ENCODE results near the gene PPM1E.

The PPM1E gene

DNA sequence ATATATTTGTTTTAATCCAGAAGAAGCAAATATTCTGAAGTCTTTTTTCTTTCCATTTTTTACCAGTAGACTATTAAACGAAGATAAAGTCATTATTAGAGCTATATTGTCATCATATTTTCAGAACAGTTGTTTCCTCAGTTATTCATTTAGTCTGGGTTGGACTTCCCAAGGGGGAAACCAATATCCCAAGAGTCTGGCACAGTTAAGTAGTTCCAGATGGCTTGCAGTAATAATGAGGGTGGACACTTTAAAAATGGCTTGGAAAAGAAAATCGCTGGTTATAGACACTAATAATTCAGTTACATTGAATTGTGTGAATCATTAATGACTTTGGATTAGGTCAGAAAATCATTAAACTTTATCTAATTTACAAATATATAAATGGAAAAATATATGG lies 3.9 kb downstream of the PPM1E start:
- Histone ChIP-seq H4K8ac (ENCODE audit: low read depth, low read length) (no peak overlapping the region), H3K79me1 (ENCODE audit: low read length) (no peaks in the 10 kb centered on the region), H2AFZ (ENCODE audit: insufficient read depth, low read length, poor library complexity) (no peak overlapping the region), H2BK5ac (ENCODE audit: low read depth, low read length, poor library complexity) (no peak overlapping the region), H2AK5ac (ENCODE audit: low read length) (no peak overlapping the region), H3K4me2 (ENCODE audit: low read length) (no peak overlapping the region), H3K27me3 (ENCODE audit: insufficient read depth, low read length) (peaks cover 17% of the 10 kb centered on the region), H3K18ac (ENCODE audit: low read length) (no peak overlapping the region), H3K9ac (ENCODE audit: low read length) (no peak overlapping the region), H3K4me1 (ENCODE audit: control insufficient read depth in 1 of 2, insufficient read depth in 2 of 2, low read length in 2 of 2) (peaks cover 0 to 8% of the 10 kb centered on the region in 2 experiments), H3K4me3 (ENCODE audit: low read depth, low read length) (no peak overlapping the region), H3K36me3 (ENCODE audit: control insufficient read depth in 1 of 2, insufficient read depth in 2 of 2, low read length in 2 of 2) (no peaks in the 10 kb centered on the region), H3K27ac (ENCODE audit: low read depth, low read length) (no peak overlapping the region), H2BK12ac (ENCODE audit: low read length) (no peak overlapping the region), H3K79me2 (ENCODE audit: control insufficient read depth, insufficient read depth, low read length, poor library complexity) (no peaks in the 10 kb centered on the region), H2BK120ac (ENCODE audit: insufficient read depth, low read length, poor library complexity) (no peak overlapping the region), H3K14ac (ENCODE audit: low read length) (no peak overlapping the region), H4K12ac (ENCODE audit: low read depth, low read length) (no peak overlapping the region), H4K91ac (ENCODE audit: low read depth, low read length) (no peak overlapping the region), H3K4ac (ENCODE audit: low read depth, low read length) (no peak overlapping the region), H3K9me3 (ENCODE audit: insufficient read depth, low read depth, low read length) (no peaks in the 10 kb centered on the region), H3K23ac (ENCODE audit: low read length) (no peak overlapping the region)
- DNase-seq = no peak
- no CpG with 5 or more reads among the region's 2 CpGs for WGBS (ENCODE audit: extremely low coverage, insufficient coverage, insufficient read length)

- no peak overlapping the region for H3K4me2 ChIP-seq (ENCODE audit: low read length)
- H3K4ac ChIP-seq (ENCODE audit: low read depth, low read length) = no peak overlapping the region
- no peaks in the 10 kb centered on the region for H3K9me3 ChIP-seq (ENCODE audit: insufficient read depth, low read depth, low read length)
- no peak overlapping the region for H3K18ac ChIP-seq (ENCODE audit: low read length)
- no peak overlapping the region for H4K8ac ChIP-seq (ENCODE audit: low read depth, low read length)
- DNase-seq = no peak
- peaks cover 0 to 8% of the 10 kb centered on the region in 2 experiments for H3K4me1 ChIP-seq (ENCODE audit: control insufficient read depth in 1 of 2, insufficient read depth in 2 of 2, low read length in 2 of 2)
- H2AK5ac ChIP-seq (ENCODE audit: low read length) = no peak overlapping the region
- no peak overlapping the region for H2BK5ac ChIP-seq (ENCODE audit: low read depth, low read length, poor library complexity)
- H2BK120ac ChIP-seq (ENCODE audit: insufficient read depth, low read length, poor library complexity) = no peak overlapping the region
- H3K23ac ChIP-seq (ENCODE audit: low read length) = no peak overlapping the region
- no peak overlapping the region for H4K12ac ChIP-seq (ENCODE audit: low read depth, low read length)
- no peaks in the 10 kb centered on the region for H3K79me2 ChIP-seq (ENCODE audit: control insufficient read depth, insufficient read depth, low read length, poor library complexity)
- H4K91ac ChIP-seq (ENCODE audit: low read depth, low read length) = no peak overlapping the region
- H2BK12ac ChIP-seq (ENCODE audit: low read length) = no peak overlapping the region
- WGBS (ENCODE audit: extremely low coverage, insufficient coverage, insufficient read length) = 100% methylated on average over 1 of the region's 2 CpGs
- H3K4me3 ChIP-seq (ENCODE audit: low read depth, low read length) = no peak overlapping the region
- H3K9ac ChIP-seq (ENCODE audit: low read length) = no peak overlapping the region
- H3K27me3 ChIP-seq (ENCODE audit: insufficient read depth, low read length) = peaks cover 17% of the 10 kb centered on the region
- no peaks in the 10 kb centered on the region for H3K79me1 ChIP-seq (ENCODE audit: low read length)
- H3K27ac ChIP-seq (ENCODE audit: low read depth, low read length) = no peak overlapping the region
- H2AFZ ChIP-seq (ENCODE audit: insufficient read depth, low read length, poor library complexity) = no peak overlapping the region
- H3K36me3 ChIP-seq (ENCODE audit: control insufficient read depth in 1 of 2, insufficient read depth in 2 of 2, low read length in 2 of 2) = no peaks in the 10 kb centered on the region
- no peak overlapping the region for H3K14ac ChIP-seq (ENCODE audit: low read length)
Observed at GRCh38 chr17:58760248-58760647, 4.6 kb downstream of the PPM1E start.

DNA sequence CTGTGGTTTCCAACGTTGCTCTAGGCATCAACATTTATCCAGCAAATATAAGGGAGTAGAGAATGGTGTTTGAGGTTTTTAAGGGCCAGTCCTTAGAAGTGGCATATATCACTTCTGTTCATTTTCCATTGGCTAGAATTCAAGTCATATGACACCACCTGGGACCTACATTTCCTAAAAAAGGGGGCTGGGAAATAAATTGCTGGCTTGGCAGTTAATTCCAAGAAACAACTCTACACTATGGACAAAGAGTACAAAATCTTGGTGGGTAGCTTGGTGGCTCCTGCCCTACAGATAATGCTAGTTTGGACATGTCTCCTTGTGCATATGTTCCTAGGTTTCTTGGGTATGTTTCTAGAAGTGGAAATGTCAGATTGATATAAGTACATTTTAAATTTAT lies 7.6 kb downstream of the PPM1E start:
- Histone ChIP-seq H3K27me3 (ENCODE audit: insufficient read depth, low read length) (no peaks in the 10 kb centered on the region), H3K4me3 (ENCODE audit: low read depth, low read length) (no peak overlapping the region), H2BK12ac (ENCODE audit: low read length) (no peak overlapping the region), H3K79me1 (ENCODE audit: low read length) (no peaks in the 10 kb centered on the region), H4K12ac (ENCODE audit: low read depth, low read length) (no peak overlapping the region), H3K36me3 (ENCODE audit: control insufficient read depth in 1 of 2, insufficient read depth in 2 of 2, low read length in 2 of 2) (no peaks in the 10 kb centered on the region), H2BK5ac (ENCODE audit: low read depth, low read length, poor library complexity) (no peak overlapping the region), H3K14ac (ENCODE audit: low read length) (no peak overlapping the region), H3K9me3 (ENCODE audit: insufficient read depth, low read depth, low read length) (no peaks in the 10 kb centered on the region), H3K4me1 (ENCODE audit: control insufficient read depth in 1 of 2, insufficient read depth in 2 of 2, low read length in 2 of 2) (no peaks in the 10 kb centered on the region), H3K4ac (ENCODE audit: low read depth, low read length) (no peak overlapping the region), H3K23ac (ENCODE audit: low read length) (no peak overlapping the region), H3K79me2 (ENCODE audit: control insufficient read depth, insufficient read depth, low read length, poor library complexity) (no peaks in the 10 kb centered on the region), H4K91ac (ENCODE audit: low read depth, low read length) (no peak overlapping the region), H3K4me2 (ENCODE audit: low read length) (no peak overlapping the region), H3K27ac (ENCODE audit: low read depth, low read length) (no peak overlapping the region), H2AFZ (ENCODE audit: insufficient read depth, low read length, poor library complexity) (no peak overlapping the region), H2AK5ac (ENCODE audit: low read length) (no peak overlapping the region), H3K18ac (ENCODE audit: low read length) (no peak overlapping the region), H4K8ac (ENCODE audit: low read depth, low read length) (no peak overlapping the region), H3K9ac (ENCODE audit: low read length) (no peak overlapping the region), H2BK120ac (ENCODE audit: insufficient read depth, low read length, poor library complexity) (no peak overlapping the region)
- DNase-seq = no peak
- no CpG with 5 or more reads among the region's 1 CpG for WGBS (ENCODE audit: extremely low coverage, insufficient coverage, insufficient read length)

- Histone ChIP-seq H3K27me3 (ENCODE audit: insufficient read depth, low read length) (no peaks in the 10 kb centered on the region), H3K4me2 (ENCODE audit: low read length) (no peak overlapping the region), H3K79me1 (ENCODE audit: low read length) (no peaks in the 10 kb centered on the region), H3K36me3 (ENCODE audit: control insufficient read depth in 1 of 2, insufficient read depth in 2 of 2, low read length in 2 of 2) (no peaks in the 10 kb centered on the region), H4K12ac (ENCODE audit: low read depth, low read length) (no peak overlapping the region), H3K23ac (ENCODE audit: low read length) (no peak overlapping the region), H3K9ac (ENCODE audit: low read length) (no peak overlapping the region), H2BK12ac (ENCODE audit: low read length) (no peak overlapping the region), H2AK5ac (ENCODE audit: low read length) (no peak overlapping the region), H3K9me3 (ENCODE audit: insufficient read depth, low read depth, low read length) (no peaks in the 10 kb centered on the region), H3K27ac (ENCODE audit: low read depth, low read length) (no peak overlapping the region), H3K4ac (ENCODE audit: low read depth, low read length) (no peak overlapping the region), H4K8ac (ENCODE audit: low read depth, low read length) (no peak overlapping the region), H3K4me3 (ENCODE audit: low read depth, low read length) (no peak overlapping the region), H2BK120ac (ENCODE audit: insufficient read depth, low read length, poor library complexity) (no peak overlapping the region), H3K18ac (ENCODE audit: low read length) (no peak overlapping the region), H2BK5ac (ENCODE audit: low read depth, low read length, poor library complexity) (no peak overlapping the region), H3K14ac (ENCODE audit: low read length) (no peak overlapping the region), H3K4me1 (ENCODE audit: control insufficient read depth in 1 of 2, insufficient read depth in 2 of 2, low read length in 2 of 2) (no peaks in the 10 kb centered on the region), H3K79me2 (ENCODE audit: control insufficient read depth, insufficient read depth, low read length, poor library complexity) (no peaks in the 10 kb centered on the region), H4K91ac (ENCODE audit: low read depth, low read length) (no peak overlapping the region), H2AFZ (ENCODE audit: insufficient read depth, low read length, poor library complexity) (no peak overlapping the region)
- WGBS (ENCODE audit: extremely low coverage, insufficient coverage, insufficient read length) = no CpG with 5 or more reads among the region's 5 CpGs
- DNase-seq = no peak
Observed at GRCh38 chr17:58764373-58764772, 8.7 kb downstream of the PPM1E start.
